Adrenal gland (tissue), 5 donors: ENCODE measurements around the gene RTL10.

Source experiments
- CTCF ChIP-seq, 6 experiments: fragments of 450-650 bp in 4 of 6; fragments of 200-600 bp in 2 of 6; sonication (generic) in 1 of 6; IDR thresholded peaks; 1 replicate in 5 of 6; 2 replicates in 1 of 6; pipeline versions ENCODE4 v1.5.1 to v1.8.0; 2016 to 2021; ENCODE audit warnings: antibody characterized with exemption in 6 of 6, mild to moderate bottlenecking in 2 of 6, moderate library complexity in 1 of 6
- POLR2A ChIP-seq, 2 donors: fragments of 450-650 bp; IDR thresholded peaks; one replicate each; pipeline ENCODE4 v1.6.1; 2017; ENCODE audit warnings: antibody characterized with exemption in 2 of 2, mild to moderate bottlenecking in 2 of 2, moderate library complexity in 1 of 2
- donor health status: DM: no; HTN: no; CAD: no.

- TF ChIP-seq CTCF (IDR thresholded peaks at IDR 0.05) (no peak), POLR2A (IDR thresholded peaks at IDR 0.05) (no peak)
These were observed 30.3 kb downstream of the RTL10 start for GRCh38 chr22:19824212-19824925.
